Astrocyte (in vitro differentiated cells and primary cell): ENCODE results near the gene KCNK15. TPM values are rescaled to one million over a fixed set of nuclear protein-coding genes. Genes with fewer than 3 reads are reported as not detected.

ENCODE experiments used
- DNase-seq: peaks from one replicate; pipeline ENCODE4 v3.0.0-alpha.2; 2010; ENCODE audit warnings: low read depth
- FAIRE-seq: peaks from 2 replicates; lab custom pipeline; 2011; peaks lifted over from hg19 to GRCh38; lab: Jason Lieb, UNC
- H2AFZ ChIP-seq: 2 replicates; pipeline ENCODE4 v1.6.0; 2012; ENCODE audit warnings: low read depth, low read length, inconsistent platforms
- H3K27ac ChIP-seq: 2 replicates; pipeline ENCODE4 v1.5.1; 2011; ENCODE audit warnings: low read depth, low read length, inconsistent platforms
- H3K27me3 ChIP-seq: 2 replicates; pipeline ENCODE4 v1.6.0; 2011; ENCODE audit warnings: low read length, inconsistent platforms; ENCODE audit not compliant: insufficient read depth
- H3K36me3 ChIP-seq: 2 replicates; pipeline ENCODE4 v1.5.1; 2011; ENCODE audit warnings: low read length, inconsistent platforms; ENCODE audit not compliant: insufficient read depth
- H3K4me1 ChIP-seq: 2 replicates; pipeline ENCODE4 v1.5.1; 2011; ENCODE audit warnings: low read length, inconsistent platforms; ENCODE audit not compliant: insufficient read depth
- H3K4me2 ChIP-seq: 2 replicates; pipeline ENCODE4 v1.6.0; 2012; ENCODE audit warnings: low read length, inconsistent platforms
- H3K4me3 ChIP-seq: 2 replicates; pipeline ENCODE4 v1.5.1; 2011; ENCODE audit warnings: low read depth, mild to moderate bottlenecking, low read length, inconsistent platforms; ENCODE audit not compliant: insufficient read depth
- H3K79me2 ChIP-seq: 2 replicates; pipeline ENCODE4 v1.6.0; 2012; ENCODE audit warnings: mild to moderate bottlenecking, low read length, inconsistent platforms; ENCODE audit not compliant: insufficient read depth
- H3K9ac ChIP-seq: 2 replicates; pipeline ENCODE4 v1.6.0; 2012; ENCODE audit warnings: mild to moderate bottlenecking, low read length, inconsistent platforms
- H3K9me3 ChIP-seq: 2 replicates; pipeline ENCODE4 v1.5.1; 2012; ENCODE audit warnings: low read depth, mild to moderate bottlenecking, low read length, inconsistent platforms; ENCODE audit not compliant: insufficient read depth
- H4K20me1 ChIP-seq: 2 replicates; pipeline ENCODE4 v1.6.0; 2012; ENCODE audit warnings: low read length, inconsistent platforms; ENCODE audit not compliant: insufficient read depth
- H3K27ac Mint-ChIP-seq: one replicate; pipeline ENCODE4 v1.8.0; 2021; ENCODE audit warnings: mild to moderate bottlenecking, mixed read lengths; ENCODE audit not compliant: unreplicated experiment
- H3K27me3 Mint-ChIP-seq: one replicate; pipeline ENCODE4 v1.8.0; 2021; ENCODE audit warnings: low read depth, mixed read lengths; ENCODE audit not compliant: unreplicated experiment
- H3K36me3 Mint-ChIP-seq: one replicate; pipeline ENCODE4 v1.8.0; 2021; ENCODE audit warnings: low read depth, mixed read lengths; ENCODE audit not compliant: unreplicated experiment
- H3K4me1 Mint-ChIP-seq: one replicate; pipeline ENCODE4 v1.8.0; 2021; ENCODE audit warnings: low read depth, mixed read lengths; ENCODE audit not compliant: unreplicated experiment
- H3K4me3 Mint-ChIP-seq: one replicate; pipeline ENCODE4 v1.8.0; 2021; ENCODE audit warnings: mild to moderate bottlenecking, moderate library complexity, mixed read lengths; ENCODE audit not compliant: unreplicated experiment
- H3K9me3 Mint-ChIP-seq: one replicate; pipeline ENCODE4 v1.8.0; 2021; ENCODE audit warnings: mild to moderate bottlenecking, mixed read lengths; ENCODE audit not compliant: unreplicated experiment
- EZH2 ChIP-seq: IDR thresholded peaks from 2 replicates; pipeline ENCODE4 v1.6.1; 2012; ENCODE audit warnings: mild to moderate bottlenecking, low read length, inconsistent platforms; ENCODE audit not compliant: insufficient read depth
- total RNA-seq: library from RNA; stranded (reverse); gene quantifications from 2 replicates; pipeline ENCODE4 v1.2.1, GENCODE V29; 2021
- TF ChIP-seq, protein P1 (sequence below): IDR thresholded peaks from 2 replicates; pipeline ENCODE4 v1.5.1; 2011; ENCODE audit warnings: low read depth, mild to moderate bottlenecking, inconsistent platforms, low read length, moderate library complexity; ENCODE audit not compliant: insufficient read depth

The KCNK15 gene
- total RNA-seq, 1 donor from 2014 or later = 0.14 TPM

DNA sequence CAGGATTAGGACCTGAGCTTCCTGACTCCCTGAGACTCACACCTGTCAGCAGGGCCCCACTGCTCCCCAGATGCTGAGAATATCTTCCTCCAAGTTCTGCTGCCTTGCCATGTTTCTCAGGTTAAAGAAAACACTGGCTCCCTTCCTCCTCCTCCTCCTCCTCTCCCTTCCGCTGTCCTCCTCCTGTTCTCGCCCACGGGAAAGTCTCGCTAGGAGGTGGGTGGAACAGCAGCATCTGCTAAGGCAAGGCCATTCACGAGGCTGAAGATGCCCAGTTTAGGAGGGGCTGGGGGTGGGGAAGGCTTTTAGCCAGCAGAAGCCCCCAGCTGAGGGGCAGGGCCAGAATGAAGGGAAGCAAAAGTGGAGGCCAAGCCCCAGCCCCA, 23.8 kb downstream of the KCNK15 start:
- TF ChIP-seq EZH2 = no peak
- TF ChIP-seq, protein P1, sequence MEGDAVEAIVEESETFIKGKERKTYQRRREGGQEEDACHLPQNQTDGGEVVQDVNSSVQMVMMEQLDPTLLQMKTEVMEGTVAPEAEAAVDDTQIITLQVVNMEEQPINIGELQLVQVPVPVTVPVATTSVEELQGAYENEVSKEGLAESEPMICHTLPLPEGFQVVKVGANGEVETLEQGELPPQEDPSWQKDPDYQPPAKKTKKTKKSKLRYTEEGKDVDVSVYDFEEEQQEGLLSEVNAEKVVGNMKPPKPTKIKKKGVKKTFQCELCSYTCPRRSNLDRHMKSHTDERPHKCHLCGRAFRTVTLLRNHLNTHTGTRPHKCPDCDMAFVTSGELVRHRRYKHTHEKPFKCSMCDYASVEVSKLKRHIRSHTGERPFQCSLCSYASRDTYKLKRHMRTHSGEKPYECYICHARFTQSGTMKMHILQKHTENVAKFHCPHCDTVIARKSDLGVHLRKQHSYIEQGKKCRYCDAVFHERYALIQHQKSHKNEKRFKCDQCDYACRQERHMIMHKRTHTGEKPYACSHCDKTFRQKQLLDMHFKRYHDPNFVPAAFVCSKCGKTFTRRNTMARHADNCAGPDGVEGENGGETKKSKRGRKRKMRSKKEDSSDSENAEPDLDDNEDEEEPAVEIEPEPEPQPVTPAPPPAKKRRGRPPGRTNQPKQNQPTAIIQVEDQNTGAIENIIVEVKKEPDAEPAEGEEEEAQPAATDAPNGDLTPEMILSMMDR = no peak
- Mint-ChIP-seq H3K9me3 (no peaks in the 10 kb centered on the region), H3K36me3 (no peaks in the 10 kb centered on the region), H3K27ac (no peak overlapping the region), H3K4me3 (no peak overlapping the region), H3K27me3 (peaks cover 25% of the 10 kb centered on the region), H3K4me1 (peaks cover 11% of the 10 kb centered on the region)
- DNase-seq (no peak), FAIRE-seq (no peak)
- H3K36me3 ChIP-seq = no peaks in the 10 kb centered on the region
- H3K27ac ChIP-seq = no peak overlapping the region
- no peak overlapping the region for H3K4me3 ChIP-seq
- no peaks in the 10 kb centered on the region for H3K4me1 ChIP-seq
- H2AFZ ChIP-seq = no peak overlapping the region
- no peaks in the 10 kb centered on the region for H3K79me2 ChIP-seq
- no peaks in the 10 kb centered on the region for H3K9me3 ChIP-seq
- H3K4me2 ChIP-seq = no peak overlapping the region
- H4K20me1 ChIP-seq = no peaks in the 10 kb centered on the region
- peaks cover 17% of the 10 kb centered on the region for H3K27me3 ChIP-seq
- H3K9ac ChIP-seq = no peak overlapping the region

DNA sequence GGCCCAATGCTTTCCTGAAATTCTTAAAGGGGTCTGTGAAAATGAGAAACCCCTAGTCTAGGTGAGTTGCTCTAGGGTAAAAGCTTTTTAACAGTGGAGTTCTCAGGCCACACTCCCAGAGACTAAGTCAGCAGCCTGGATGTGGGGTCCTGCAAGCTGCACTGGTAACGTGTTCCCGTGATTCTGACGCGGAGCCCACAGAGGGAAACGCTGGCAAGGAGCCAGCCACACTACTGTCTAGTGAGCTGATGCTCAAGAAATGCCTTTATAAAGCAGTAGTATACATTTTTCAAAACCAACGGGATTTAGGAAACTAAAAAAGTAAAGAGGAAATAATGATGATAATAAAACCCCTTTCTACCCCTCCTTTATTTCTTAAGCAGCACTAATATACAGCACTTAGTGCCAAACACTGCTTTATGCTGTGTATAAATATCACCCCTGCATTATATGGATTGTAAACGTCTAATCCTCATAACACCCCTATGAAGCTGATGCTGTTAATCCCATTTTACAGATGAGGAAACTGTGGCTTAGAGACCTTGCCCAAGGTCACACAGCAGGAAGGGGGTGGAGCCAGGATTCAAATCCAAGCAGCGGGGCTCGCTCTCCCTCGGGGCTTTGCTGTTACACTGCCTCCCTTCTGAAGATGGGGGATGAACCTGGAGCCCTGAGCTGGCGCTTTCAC, 25.0 kb downstream of the KCNK15 start:
- Mint-ChIP-seq H3K27ac (no peak overlapping the region), H3K4me3 (no peak overlapping the region), H3K27me3 (peaks cover 25% of the 10 kb centered on the region), H3K4me1 (peaks cover 9% of the 10 kb centered on the region), H3K36me3 (no peaks in the 10 kb centered on the region), H3K9me3 (no peaks in the 10 kb centered on the region)
- no peak overlapping the region for H3K4me2 ChIP-seq
- no peaks in the 10 kb centered on the region for H4K20me1 ChIP-seq
- H3K27ac ChIP-seq = no peak overlapping the region
- H3K4me1 ChIP-seq = no peaks in the 10 kb centered on the region
- DNase-seq (no peak), FAIRE-seq (no peak)
- H2AFZ ChIP-seq = no peak overlapping the region
- H3K9ac ChIP-seq = no peak overlapping the region
- no peaks in the 10 kb centered on the region for H3K79me2 ChIP-seq
- H3K9me3 ChIP-seq = no peaks in the 10 kb centered on the region
- TF ChIP-seq, protein P1 = no peak
- TF ChIP-seq EZH2 = no peak
- H3K4me3 ChIP-seq = no peak overlapping the region
- peaks cover 14% of the 10 kb centered on the region for H3K27me3 ChIP-seq
- H3K36me3 ChIP-seq = no peaks in the 10 kb centered on the region

DNA sequence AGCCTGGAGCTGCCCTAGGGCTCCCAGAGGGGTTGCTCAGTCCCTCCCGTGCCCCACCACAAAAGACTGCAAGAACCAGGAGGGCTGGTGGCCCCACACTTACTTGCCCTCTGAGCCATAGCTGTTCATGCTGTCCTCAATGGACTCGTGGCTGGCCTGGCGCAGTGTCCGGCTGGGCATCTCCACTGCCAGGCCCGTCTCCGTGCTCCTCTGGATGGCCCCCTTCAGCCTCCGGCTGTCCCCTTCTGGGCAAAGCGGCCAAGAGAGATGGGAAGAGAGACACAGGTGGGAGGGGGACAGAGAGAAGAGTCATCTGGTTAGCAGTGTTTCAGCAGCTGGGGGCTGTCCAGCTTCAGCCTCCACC, 25.5 kb downstream of the KCNK15 start:
- FAIRE-seq (no peak), DNase-seq (no peak)
- H3K27me3 Mint-ChIP-seq = peaks cover 26% of the 10 kb centered on the region
- H3K36me3 Mint-ChIP-seq = no peaks in the 10 kb centered on the region
- Histone ChIP-seq H3K9ac (no peak overlapping the region), H3K4me3 (no peak overlapping the region), H3K79me2 (no peaks in the 10 kb centered on the region), H3K27ac (no peak overlapping the region), H3K4me2 (no peak overlapping the region), H3K27me3 (peaks cover 14% of the 10 kb centered on the region), H3K9me3 (no peaks in the 10 kb centered on the region), H2AFZ (no peak overlapping the region), H3K4me1 (no peaks in the 10 kb centered on the region), H4K20me1 (no peaks in the 10 kb centered on the region), H3K36me3 (no peaks in the 10 kb centered on the region)
- peaks cover 5% of the 10 kb centered on the region for H3K4me1 Mint-ChIP-seq
- no peak overlapping the region for H3K27ac Mint-ChIP-seq
- H3K4me3 Mint-ChIP-seq = no peak overlapping the region
- TF ChIP-seq EZH2 = no peak
- TF ChIP-seq, protein P1 = no peak
- no peaks in the 10 kb centered on the region for H3K9me3 Mint-ChIP-seq
